HEK293 (cell line): ENCODE data around the gene MTMR4.
A peak's percentile ranks its signal among the peaks of the same experiment; 100 is the strongest.

Experiments used
- BCL11A ChIP-seq: fragments of 450-650 bp; formaldehyde crosslinking; IDR thresholded peaks from 2 replicates; pipeline ENCODE4 v1.5.1; 2016; ENCODE audit warnings: low read depth, missing biosample characterization, missing genetic modification characterization
- BCL11B ChIP-seq: fragments of 450-650 bp; formaldehyde crosslinking; IDR thresholded peaks from 2 replicates; pipeline ENCODE4 v1.5.1; 2016; ENCODE audit warnings: low read depth, missing biosample characterization, missing genetic modification characterization
- CTCF ChIP-seq: fragments of 450-650 bp; formaldehyde crosslinking; IDR thresholded peaks from 2 replicates; pipeline ENCODE4 v1.5.1; 2016; ENCODE audit warnings: missing biosample characterization, missing genetic modification characterization
- ELK4 ChIP-seq: IDR thresholded peaks from 2 replicates; pipeline ENCODE4 v1.6.1; 2011; ENCODE audit warnings: mild to moderate bottlenecking, low read depth, low read length, borderline replicate concordance
- GLI4 ChIP-seq: fragments of 450-650 bp; formaldehyde crosslinking; IDR thresholded peaks from 2 replicates; pipeline ENCODE4 v1.5.1; 2016; ENCODE audit warnings: missing biosample characterization, missing genetic modification characterization
- IKZF3 ChIP-seq: fragments of 450-650 bp; IDR thresholded peaks from 2 replicates; pipeline ENCODE4 v1.5.0; 2018; ENCODE audit warnings: missing biosample characterization, mild to moderate bottlenecking, missing genetic modification characterization, moderate library complexity
- KLF1 ChIP-seq: fragments of 450-650 bp; formaldehyde crosslinking; IDR thresholded peaks from 2 replicates; pipeline ENCODE4 v1.5.1; 2016; ENCODE audit warnings: missing biosample characterization, missing genetic modification characterization
- KLF16 ChIP-seq: fragments of 450-650 bp; formaldehyde crosslinking; IDR thresholded peaks from 2 replicates; pipeline ENCODE4 v1.5.1; 2017; ENCODE audit warnings: missing biosample characterization, missing genetic modification characterization
- MEIS1 ChIP-seq: sonication (generic); formaldehyde crosslinking; IDR thresholded peaks from 2 replicates; pipeline ENCODE4 v1.8.1; 2022; ENCODE audit warnings: missing genetic modification reagents, mild to moderate bottlenecking, borderline replicate concordance
- MZF1 ChIP-seq: fragments of 450-650 bp; formaldehyde crosslinking; IDR thresholded peaks from 2 replicates; pipeline ENCODE4 v1.5.1; 2017; ENCODE audit warnings: missing biosample characterization, missing genetic modification characterization, borderline replicate concordance
- OSR2 ChIP-seq: fragments of 450-650 bp; formaldehyde crosslinking; IDR thresholded peaks from 2 replicates; pipeline ENCODE4 v1.5.1; 2016; ENCODE audit warnings: missing biosample characterization, missing genetic modification characterization
- OVOL3 ChIP-seq: fragments of 450-650 bp; formaldehyde crosslinking; IDR thresholded peaks from 2 replicates; pipeline ENCODE4 v1.5.1; 2016; ENCODE audit warnings: missing biosample characterization, missing genetic modification characterization
- RBAK ChIP-seq: fragments of 450-650 bp; formaldehyde crosslinking; IDR thresholded peaks from 2 replicates; pipeline ENCODE4 v1.5.1; 2016; ENCODE audit warnings: missing biosample characterization, missing genetic modification characterization
- SALL2 ChIP-seq: fragments of 450-650 bp; formaldehyde crosslinking; IDR thresholded peaks from 2 replicates; pipeline ENCODE4 v1.5.0; 2017; ENCODE audit warnings: missing biosample characterization, mild to moderate bottlenecking, missing genetic modification characterization, borderline replicate concordance
- SCRT1 ChIP-seq: fragments of 450-650 bp; formaldehyde crosslinking; IDR thresholded peaks from 2 replicates; pipeline ENCODE4 v1.5.1; 2016; ENCODE audit warnings: missing biosample characterization, missing genetic modification characterization, borderline replicate concordance
- SP7 ChIP-seq: fragments of 450-650 bp; formaldehyde crosslinking; IDR thresholded peaks from 2 replicates; pipeline ENCODE4 v1.5.1; 2016; ENCODE audit warnings: missing biosample characterization, missing genetic modification characterization
- TRIM28 ChIP-seq: IDR thresholded peaks from 2 replicates; pipeline ENCODE4 v1.6.1; 2011; ENCODE audit warnings: low read length, control low read depth, borderline replicate concordance
- ZFP69B ChIP-seq: fragments of 450-650 bp; formaldehyde crosslinking; IDR thresholded peaks from 2 replicates; pipeline ENCODE4 v1.5.1; 2016; ENCODE audit warnings: missing biosample characterization, missing genetic modification characterization
- ZNF148 ChIP-seq: fragments of 450-650 bp; formaldehyde crosslinking; IDR thresholded peaks from 2 replicates; pipeline ENCODE4 v1.5.0; 2017; ENCODE audit warnings: missing biosample characterization, missing genetic modification characterization, borderline replicate concordance
- ZNF155 ChIP-seq: fragments of 450-650 bp; formaldehyde crosslinking; IDR thresholded peaks from 2 replicates; pipeline ENCODE4 v1.5.1; 2016; ENCODE audit warnings: missing biosample characterization, missing genetic modification characterization
- ZNF16 ChIP-seq: fragments of 450-650 bp; formaldehyde crosslinking; IDR thresholded peaks from 2 replicates; pipeline ENCODE4 v1.5.1; 2016; ENCODE audit warnings: low read depth, missing biosample characterization, missing genetic modification characterization
- ZNF37A ChIP-seq: fragments of 450-650 bp; IDR thresholded peaks from 2 replicates; pipeline ENCODE4 v1.5.1; 2018; ENCODE audit warnings: missing biosample characterization, missing genetic modification characterization
- ZNF391 ChIP-seq: fragments of 450-650 bp; formaldehyde crosslinking; IDR thresholded peaks from 2 replicates; pipeline ENCODE4 v1.5.1; 2016; ENCODE audit warnings: low read depth, missing biosample characterization, missing genetic modification characterization, borderline replicate concordance
- ZNF433 ChIP-seq: fragments of 450-650 bp; formaldehyde crosslinking; IDR thresholded peaks from 2 replicates; pipeline ENCODE4 v1.5.1; 2016; ENCODE audit warnings: missing biosample characterization, missing genetic modification characterization, low read depth
- ZNF449 ChIP-seq: fragments of 450-650 bp; formaldehyde crosslinking; IDR thresholded peaks from 2 replicates; pipeline ENCODE4 v1.5.1; 2017; ENCODE audit warnings: missing biosample characterization, mild to moderate bottlenecking, missing genetic modification characterization, moderate library complexity
- ZNF510 ChIP-seq: fragments of 450-650 bp; formaldehyde crosslinking; IDR thresholded peaks from 2 replicates; pipeline ENCODE4 v1.5.1; 2018; ENCODE audit warnings: mild to moderate bottlenecking, missing genetic modification characterization, missing biosample characterization; ENCODE audit not compliant: insufficient replicate concordance
- ZNF596 ChIP-seq: fragments of 450-650 bp; IDR thresholded peaks from 2 replicates; pipeline ENCODE4 v1.5.0; 2018; ENCODE audit warnings: missing biosample characterization, mild to moderate bottlenecking, missing genetic modification characterization, moderate library complexity
- ZNF629 ChIP-seq: fragments of 450-650 bp; formaldehyde crosslinking; IDR thresholded peaks from 2 replicates; pipeline ENCODE4 v1.5.1; 2017; ENCODE audit warnings: missing biosample characterization, missing genetic modification characterization
- ZNF660 ChIP-seq: fragments of 450-650 bp; IDR thresholded peaks from 2 replicates; pipeline ENCODE4 v1.5.1; 2018; ENCODE audit warnings: missing biosample characterization, mild to moderate bottlenecking, missing genetic modification characterization
- ZNF701 ChIP-seq: fragments of 450-650 bp; formaldehyde crosslinking; IDR thresholded peaks from 2 replicates; pipeline ENCODE4 v1.5.1; 2016; ENCODE audit warnings: missing biosample characterization, missing genetic modification characterization
- ZNF704 ChIP-seq: fragments of 450-650 bp; formaldehyde crosslinking; IDR thresholded peaks from 2 replicates; pipeline ENCODE4 v1.5.1; 2016; ENCODE audit warnings: missing biosample characterization, missing genetic modification characterization
- ZNF776 ChIP-seq: fragments of 450-650 bp; formaldehyde crosslinking; IDR thresholded peaks from 2 replicates; pipeline ENCODE4 v1.5.0; 2017; ENCODE audit warnings: missing biosample characterization, missing genetic modification characterization, borderline replicate concordance
- TF ChIP-seq, protein P1 (sequence below): fragments of 450-650 bp; formaldehyde crosslinking; IDR thresholded peaks from 2 replicates; pipeline ENCODE4 v1.5.1; 2016; ENCODE audit warnings: missing biosample characterization, missing genetic modification characterization

MTMR4 gene

GRCh38 chr17:58452738-58453137 is 61.7 kb downstream of the MTMR4 start (continued):
- TF ChIP-seq ZNF148 (tag by site-specific recombination) (no peak), ZNF449 (tag by site-specific recombination) (no peak), ZNF155 (no peak), TRIM28 (no peak), BCL11A (tag by site-specific recombination) (0 out of 2 replicates have a peak, but pooled peaks have one; percentile 19), KLF1 (tag by site-specific recombination) (no peak), ZNF391 (no peak), SCRT1 (tag by site-specific recombination) (no peak), ZNF704 (tag by site-specific recombination) (no peak), KLF16 (tag by site-specific recombination) (no peak), OSR2 (peak; percentile 51; the same call in 1 of the 2 replicates), ZNF433 (tag by site-specific recombination) (no peak), SP7 (tag by site-specific recombination) (0 out of 2 replicates have a peak, but pooled peaks have one; percentile 35), CTCF (no peak), ZFP69B (tag by site-specific recombination) (no peak), ZNF776 (no peak), MEIS1 (no peak), ZNF660 (tag by site-specific recombination) (peak; percentile 58; the same call in 1 of the 2 replicates), IKZF3 (tag by site-specific recombination) (no peak), ZNF596 (tag by site-specific recombination) (no peak), ELK4 (no peak), ZNF510 (tag by site-specific recombination) (no peak), ZNF701 (tag by site-specific recombination) (no peak), GLI4 (tag by site-specific recombination) (no peak), ZNF16 (no peak), MZF1 (tag by site-specific recombination) (no peak), ZNF37A (tag by site-specific recombination) (no peak), ZNF629 (tag by site-specific recombination) (peak; percentile 50; the same call in 1 of the 2 replicates), SALL2 (tag by site-specific recombination) (no peak), BCL11B (tag by site-specific recombination) (no peak), OVOL3 (tag by site-specific recombination) (no peak), RBAK (tag by site-specific recombination) (no peak)
- TF ChIP-seq, protein P1, sequence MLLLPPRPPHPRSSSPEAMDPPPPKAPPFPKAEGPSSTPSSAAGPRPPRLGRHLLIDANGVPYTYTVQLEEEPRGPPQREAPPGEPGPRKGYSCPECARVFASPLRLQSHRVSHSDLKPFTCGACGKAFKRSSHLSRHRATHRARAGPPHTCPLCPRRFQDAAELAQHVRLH (tag by site-specific recombination), result no peak
